MCF 10A (cell line): ENCODE data around the gene ERGIC2. TPM values are rescaled to one million over a fixed set of nuclear protein-coding genes. Genes with fewer than 3 reads are reported as not detected.

Experiments used
- BruUV-seq: library from RNA; stranded (reverse); fragments of 400-500 nt; replicated peaks from 2 replicates; lab custom pipeline; 2021; lab: Mats Ljungman, UMichigan
- CTCF ChIA-PET: fragments of 300-600 bp; sonication (Branson Sonifier 250); formaldehyde crosslinking; extraction: SDS; loops from one replicate; lab custom pipeline; 2021; ENCODE audit warnings: antibody characterized with exemption, inconsistent platforms; lab: Yijun Ruan, JAX
- POLR2A ChIA-PET: fragments of 300-600, 350-650 bp; sonication (Branson Sonifier 250); formaldehyde crosslinking; extraction: SDS; loops from one replicate; lab custom pipeline; 2020; ENCODE audit warnings: antibody characterized with exemption, inconsistent platforms; lab: Yijun Ruan, JAX
- DNase-seq: peaks from one replicate; pipeline ENCODE4 v3.0.0-alpha.2; 2018; ENCODE audit not compliant: unreplicated experiment
- H3K27ac Mint-ChIP-seq: one replicate; pipeline ENCODE4 v1.8.0; 2022; ENCODE audit warnings: mild to moderate bottlenecking, low read depth, mixed read lengths; ENCODE audit not compliant: unreplicated experiment
- H3K27me3 Mint-ChIP-seq: one replicate; pipeline ENCODE4 v1.8.0; 2022; ENCODE audit warnings: mixed read lengths; ENCODE audit not compliant: insufficient read depth, unreplicated experiment
- H3K36me3 Mint-ChIP-seq: one replicate; pipeline ENCODE4 v1.8.0; 2022; ENCODE audit warnings: mild to moderate bottlenecking, moderate library complexity, mixed read lengths; ENCODE audit not compliant: insufficient read depth, unreplicated experiment
- H3K4me1 Mint-ChIP-seq: one replicate; pipeline ENCODE4 v1.8.0; 2022; ENCODE audit warnings: mixed read lengths; ENCODE audit not compliant: insufficient read depth, unreplicated experiment
- H3K4me3 Mint-ChIP-seq: one replicate; pipeline ENCODE4 v1.8.0; 2022; ENCODE audit warnings: mild to moderate bottlenecking, moderate library complexity, mixed read lengths; ENCODE audit not compliant: unreplicated experiment
- H3K9me3 Mint-ChIP-seq: one replicate; pipeline ENCODE4 v1.8.0; 2022; ENCODE audit warnings: mixed read lengths; ENCODE audit not compliant: unreplicated experiment
- intact Hi-C: fragments of 100-400 bp; cut with micrococcal nuclease; formaldehyde crosslinking; loops from 2 replicates; pipeline ENCODE4 v1.14.1; 2022
- total RNA-seq: library from RNA; stranded (reverse); gene quantifications from 2 replicates; pipeline ENCODE4 v1.2.3, GENCODE V29; 2022
- TF ChIP-seq, protein P1 (sequence below): fragments of 200-600 bp; IDR thresholded peaks from one replicate; pipeline ENCODE4 v1.8.0; 2022; ENCODE audit warnings: antibody characterized with exemption, mild to moderate bottlenecking; ENCODE audit not compliant: unreplicated experiment

ERGIC2 gene
- total RNA-seq, 1 experiment from 2014 or later: 63.6 TPM

DNA sequence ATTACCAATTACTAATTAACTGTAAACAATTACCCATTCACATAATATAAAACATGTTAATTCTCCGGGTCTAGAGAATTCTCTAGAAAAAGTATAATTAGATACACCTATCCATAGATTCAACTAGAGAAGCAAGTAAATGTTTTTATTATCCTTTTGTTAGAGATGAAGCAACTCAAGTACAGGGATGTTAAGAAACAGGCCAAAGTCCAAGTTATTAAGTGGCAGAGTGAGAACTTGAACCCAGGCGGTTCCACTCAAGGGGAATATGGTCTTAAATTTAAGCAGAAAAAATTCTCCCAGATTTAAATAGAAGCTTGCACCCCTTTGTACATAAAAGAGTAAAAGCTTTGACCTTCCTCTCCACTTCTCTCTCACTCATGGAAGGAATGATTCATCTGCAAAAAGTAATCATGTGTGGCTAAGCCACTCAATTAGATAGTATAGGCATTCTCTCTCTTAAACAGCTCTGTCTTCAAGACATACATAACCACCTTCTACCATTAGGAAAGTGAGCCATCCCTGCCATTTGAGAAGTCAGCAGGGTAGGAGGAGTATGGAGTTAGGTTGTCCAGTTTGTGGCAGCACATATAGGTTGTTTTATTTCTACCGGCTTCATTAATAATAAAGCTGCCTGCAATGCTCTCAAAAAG is 34.1 kb downstream of the ERGIC2 start:
- POLR2A ChIA-PET: interaction anchor here (0.9 to 1.5 kb wide), 2 partner anchors 9 to 34 kb away, joined by 3 to 5 read pairs; partner anchors contain the start of gene ERGIC2
- no peak for DNase-seq
- Mint-ChIP-seq H3K9me3 (no peaks in the 10 kb centered on the region), H3K27ac (no peak overlapping the region), H3K4me1 (no peaks in the 10 kb centered on the region), H3K36me3 (peaks cover 70% of the 10 kb centered on the region), H3K4me3 (no peak overlapping the region), H3K27me3 (no peaks in the 10 kb centered on the region)
- TF ChIP-seq, protein P1, sequence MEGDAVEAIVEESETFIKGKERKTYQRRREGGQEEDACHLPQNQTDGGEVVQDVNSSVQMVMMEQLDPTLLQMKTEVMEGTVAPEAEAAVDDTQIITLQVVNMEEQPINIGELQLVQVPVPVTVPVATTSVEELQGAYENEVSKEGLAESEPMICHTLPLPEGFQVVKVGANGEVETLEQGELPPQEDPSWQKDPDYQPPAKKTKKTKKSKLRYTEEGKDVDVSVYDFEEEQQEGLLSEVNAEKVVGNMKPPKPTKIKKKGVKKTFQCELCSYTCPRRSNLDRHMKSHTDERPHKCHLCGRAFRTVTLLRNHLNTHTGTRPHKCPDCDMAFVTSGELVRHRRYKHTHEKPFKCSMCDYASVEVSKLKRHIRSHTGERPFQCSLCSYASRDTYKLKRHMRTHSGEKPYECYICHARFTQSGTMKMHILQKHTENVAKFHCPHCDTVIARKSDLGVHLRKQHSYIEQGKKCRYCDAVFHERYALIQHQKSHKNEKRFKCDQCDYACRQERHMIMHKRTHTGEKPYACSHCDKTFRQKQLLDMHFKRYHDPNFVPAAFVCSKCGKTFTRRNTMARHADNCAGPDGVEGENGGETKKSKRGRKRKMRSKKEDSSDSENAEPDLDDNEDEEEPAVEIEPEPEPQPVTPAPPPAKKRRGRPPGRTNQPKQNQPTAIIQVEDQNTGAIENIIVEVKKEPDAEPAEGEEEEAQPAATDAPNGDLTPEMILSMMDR: no peak
- BruUV-seq: no TSS peak
- CTCF ChIA-PET: interaction anchor here (0.7 to 1.2 kb wide), 2 partner anchors 56 to 126 kb away, joined by 3 read pairs; no protein-coding TSS in a partner anchor
- intact Hi-C loops: no loop called here

DNA sequence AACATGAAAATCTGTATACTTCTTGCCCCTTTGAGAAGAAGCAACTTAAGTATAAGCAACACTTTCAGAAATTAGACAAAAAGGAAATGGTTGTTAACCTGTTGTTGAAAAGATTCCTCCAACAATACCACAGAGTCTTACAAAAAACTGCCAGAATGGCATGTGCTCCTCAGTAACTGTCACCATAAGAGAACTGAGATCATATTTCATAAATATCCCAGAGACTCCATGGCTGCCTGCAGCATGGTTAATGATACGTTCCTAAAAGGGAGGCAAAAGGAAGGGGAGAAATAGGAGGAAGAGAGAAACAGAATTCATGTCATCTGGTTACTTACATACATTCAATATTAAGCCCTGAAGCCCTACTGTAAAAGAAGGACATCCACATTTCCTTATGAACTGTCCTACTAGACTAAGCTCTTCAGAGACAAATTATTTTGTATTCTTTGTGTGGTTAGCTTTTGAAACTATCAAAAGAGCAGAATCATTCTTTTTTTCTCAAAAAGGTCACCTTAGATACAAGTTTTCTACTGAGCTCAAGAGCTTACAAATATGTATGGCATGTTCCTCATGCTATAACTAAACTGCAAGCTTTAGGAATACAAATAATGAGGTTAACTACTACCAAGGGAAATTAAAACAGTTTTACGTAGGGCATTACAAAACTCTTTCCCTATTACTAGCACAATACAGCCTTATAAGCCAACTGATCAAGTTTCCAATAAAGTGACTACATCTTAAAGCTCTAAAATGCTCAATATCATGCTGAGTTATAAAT is 37.8 kb downstream of the ERGIC2 start:
- no peak overlapping the region for H3K4me3 Mint-ChIP-seq
- intact Hi-C loops: no loop called here
- no peaks in the 10 kb centered on the region for H3K27me3 Mint-ChIP-seq
- H3K27ac Mint-ChIP-seq: no peak overlapping the region
- TF ChIP-seq, protein P1: no peak
- H3K9me3 Mint-ChIP-seq: no peaks in the 10 kb centered on the region
- ChIA-PET CTCF (interaction anchor here (0.6 kb wide), 1 partner anchor 12 kb away, joined by 4 read pairs; no protein-coding TSS in a partner anchor), POLR2A (interaction anchor here (0.6 kb wide), 1 partner anchor 14 kb away, joined by 3 read pairs; no protein-coding TSS in a partner anchor)
- H3K4me1 Mint-ChIP-seq: no peaks in the 10 kb centered on the region
- no peak for DNase-seq
- H3K36me3 Mint-ChIP-seq: peaks cover 77% of the 10 kb centered on the region
- BruUV-seq: no TSS peak

DNA sequence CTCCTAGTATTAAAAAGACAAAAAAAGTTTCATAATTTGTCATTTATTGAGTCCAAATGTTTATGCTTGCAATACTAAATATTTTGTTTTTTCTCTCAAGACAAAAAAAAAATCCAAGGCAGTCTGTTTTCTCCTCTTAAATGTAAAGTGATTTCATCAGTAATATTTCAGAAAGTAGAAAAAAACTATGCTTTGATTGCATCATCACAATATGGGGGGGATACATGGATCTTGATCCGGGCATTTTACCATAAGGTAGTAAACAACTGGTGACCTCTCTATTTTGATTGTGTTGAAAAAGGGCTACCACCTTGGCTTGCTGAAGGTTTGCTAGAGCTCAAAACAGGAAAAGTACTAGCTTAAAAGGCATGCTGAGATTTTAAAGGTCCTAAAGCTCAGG is 43.6 kb downstream of the ERGIC2 start:
- intact Hi-C loops: no loop called here
- H3K27ac Mint-ChIP-seq: no peak overlapping the region
- no peaks in the 10 kb centered on the region for H3K9me3 Mint-ChIP-seq
- BruUV-seq: no TSS peak
- ChIA-PET CTCF (interaction anchor here (0.6 to 1.0 kb wide), 3 partner anchors 28 to 1417 kb away, joined by 3 to 9 read pairs (median 5); no protein-coding TSS in a partner anchor), POLR2A (interaction anchor here (0.7 to 1.5 kb wide), 3 partner anchors 9 to 43 kb away, joined by 3 to 5 read pairs (median 3); partner anchors contain the start of gene ERGIC2)
- H3K4me3 Mint-ChIP-seq: no peak overlapping the region
- TF ChIP-seq, protein P1: no peak
- no peaks in the 10 kb centered on the region for H3K4me1 Mint-ChIP-seq
- no peaks in the 10 kb centered on the region for H3K27me3 Mint-ChIP-seq
- DNase-seq: no peak
- H3K36me3 Mint-ChIP-seq: peaks cover 47% of the 10 kb centered on the region

DNA sequence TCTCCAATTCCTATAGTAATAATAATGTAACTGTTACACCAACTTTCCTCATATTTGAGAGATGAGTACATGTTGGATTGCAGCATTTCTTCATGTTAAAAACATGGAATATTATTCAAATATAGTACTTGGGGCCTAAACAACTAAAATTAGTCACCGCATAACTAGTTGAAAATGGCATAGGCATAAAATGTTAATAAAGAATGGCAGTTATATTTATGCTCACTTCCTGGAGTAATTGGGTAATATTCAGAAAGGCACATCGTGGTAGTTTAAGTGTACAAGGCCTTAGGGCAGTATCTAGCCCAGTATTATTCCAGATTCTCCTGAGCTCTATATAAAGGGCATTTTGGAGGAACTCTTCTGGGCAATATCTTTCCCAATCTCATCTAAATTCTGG is 46.0 kb downstream of the ERGIC2 start:
- H3K4me1 Mint-ChIP-seq: no peaks in the 10 kb centered on the region
- ChIA-PET POLR2A (no interaction called here), CTCF (no interaction called here)
- peaks cover 24% of the 10 kb centered on the region for H3K36me3 Mint-ChIP-seq
- DNase-seq: no peak
- H3K27ac Mint-ChIP-seq: no peak overlapping the region
- H3K9me3 Mint-ChIP-seq: no peaks in the 10 kb centered on the region
- BruUV-seq: no TSS peak
- intact Hi-C loops: no loop called here
- no peak overlapping the region for H3K4me3 Mint-ChIP-seq
- no peaks in the 10 kb centered on the region for H3K27me3 Mint-ChIP-seq
- TF ChIP-seq, protein P1: no peak
